ENCODE measurements around the gene NACC2. TPM values are rescaled to one million over a fixed set of nuclear protein-coding genes. Genes with fewer than 3 reads are reported as not detected.

Gene NACC2
- total and polyA plus RNA-seq, 2 donors (not counting 3 experiments of a cell fraction or from before 2014, with no cell fraction given): 15.8 to 27.1 TPM

DNA sequence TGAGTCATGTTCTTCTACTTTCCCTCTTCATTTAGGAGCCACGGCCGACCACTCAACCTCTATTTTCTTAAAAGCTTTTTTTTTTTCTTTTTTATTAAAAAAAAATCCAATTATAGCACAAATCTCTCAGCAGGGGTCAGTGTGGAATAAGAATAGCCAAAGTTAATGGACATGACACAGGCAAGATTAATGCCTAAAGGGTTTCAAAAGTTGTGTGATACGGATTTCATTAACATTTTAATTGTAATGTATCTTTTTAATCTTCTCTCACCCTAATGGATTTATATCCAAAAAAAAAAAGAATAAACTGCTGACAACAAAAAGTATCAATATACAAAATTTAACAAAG, 5.4 kb downstream of the NACC2 start:
- TF ChIP-seq POLR2A (IDR thresholded peaks at IDR 0.05; ENCODE audit: low read depth, low read length) (no peak), GATA2 (IDR thresholded peaks at IDR 0.05; ENCODE audit: insufficient read depth, insufficient read length, low read depth, low read length) (no peak), JUN (IDR thresholded peaks at IDR 0.05; ENCODE audit: borderline replicate concordance, insufficient read depth, insufficient read length, low read depth) (no peak), FOS (IDR thresholded peaks at IDR 0.05; ENCODE audit: borderline replicate concordance, insufficient read depth, low read length) (no peak), MYC (IDR thresholded peaks at IDR 0.05; ENCODE audit: low read depth, low read length) (no peak)
- TF ChIP-seq, protein P1, sequence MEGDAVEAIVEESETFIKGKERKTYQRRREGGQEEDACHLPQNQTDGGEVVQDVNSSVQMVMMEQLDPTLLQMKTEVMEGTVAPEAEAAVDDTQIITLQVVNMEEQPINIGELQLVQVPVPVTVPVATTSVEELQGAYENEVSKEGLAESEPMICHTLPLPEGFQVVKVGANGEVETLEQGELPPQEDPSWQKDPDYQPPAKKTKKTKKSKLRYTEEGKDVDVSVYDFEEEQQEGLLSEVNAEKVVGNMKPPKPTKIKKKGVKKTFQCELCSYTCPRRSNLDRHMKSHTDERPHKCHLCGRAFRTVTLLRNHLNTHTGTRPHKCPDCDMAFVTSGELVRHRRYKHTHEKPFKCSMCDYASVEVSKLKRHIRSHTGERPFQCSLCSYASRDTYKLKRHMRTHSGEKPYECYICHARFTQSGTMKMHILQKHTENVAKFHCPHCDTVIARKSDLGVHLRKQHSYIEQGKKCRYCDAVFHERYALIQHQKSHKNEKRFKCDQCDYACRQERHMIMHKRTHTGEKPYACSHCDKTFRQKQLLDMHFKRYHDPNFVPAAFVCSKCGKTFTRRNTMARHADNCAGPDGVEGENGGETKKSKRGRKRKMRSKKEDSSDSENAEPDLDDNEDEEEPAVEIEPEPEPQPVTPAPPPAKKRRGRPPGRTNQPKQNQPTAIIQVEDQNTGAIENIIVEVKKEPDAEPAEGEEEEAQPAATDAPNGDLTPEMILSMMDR (IDR thresholded peaks at IDR 0.05; ENCODE audit: extremely low read depth in 1 of 2, insufficient read depth in 1 of 2, low read depth in 1 of 2, low read length in 2 of 2): peak in 1 of 2 donors; percentile 22
- TF ChIP-seq, protein P2, sequence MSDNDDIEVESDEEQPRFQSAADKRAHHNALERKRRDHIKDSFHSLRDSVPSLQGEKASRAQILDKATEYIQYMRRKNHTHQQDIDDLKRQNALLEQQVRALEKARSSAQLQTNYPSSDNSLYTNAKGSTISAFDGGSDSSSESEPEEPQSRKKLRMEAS (IDR thresholded peaks at IDR 0.05; ENCODE audit: insufficient read depth, insufficient read length): no peak
- ChIA-PET POLR2A (interaction anchor here (1.1 kb wide), 1 partner anchor 20 kb away, joined by 6 read pairs; no protein-coding TSS in a partner anchor), CTCF (interaction anchor here (0.6 to 4.4 kb wide), 33 partner anchors 10 to 177 kb away, joined by 3 to 148 read pairs (median 5); partner anchors contain the start of genes TMEM250 and UBAC1)
- H3K79me2 ChIP-seq (ENCODE audit: control insufficient read depth, insufficient read depth, low read length): peaks cover 93% of the 10 kb centered on the region
- H3K9me3 ChIP-seq (replicated peaks; ENCODE audit: control insufficient read depth, insufficient read depth, low read length): no peaks in the 10 kb centered on the region
- dilution Hi-C loops (cut with MboI; ENCODE audit: extremely low pct_ligation_motif_present, low sequenced_read_pairs): no loop called here
- intact Hi-C loops (cut with micrococcal nuclease): loop anchor here (1.0 to 5.0 kb wide), 4 partner anchors 29 to 1647 kb away; partner anchors contain the start of gene TMEM250
- H3K4me3 ChIP-seq (replicated peaks in 1 of 3; ENCODE audit: insufficient read depth in 1 of 3, low read depth in 1 of 3, low read length in 3 of 3): no peak overlapping the region
- H3K9me1 ChIP-seq (replicated peaks; ENCODE audit: control insufficient read depth, extremely low read depth, insufficient read depth, low read length): no peaks in the 10 kb centered on the region
- H3K27me3 ChIP-seq (ENCODE audit: control insufficient read depth in 2 of 2, insufficient read depth in 2 of 2, low read length in 2 of 2): no peaks in the 10 kb centered on the region
- no peaks in the 10 kb centered on the region for H4K20me1 ChIP-seq (replicated peaks; ENCODE audit: control insufficient read depth, extremely low read depth, insufficient read depth, low read length)
- H3K27ac ChIP-seq (ENCODE audit: insufficient read depth, low read depth, low read length): no peak overlapping the region
- no peaks in the 10 kb centered on the region for H3K36me3 ChIP-seq (ENCODE audit: control insufficient read depth in 2 of 2, extremely low read depth in 1 of 2, insufficient read depth in 2 of 2, low read length in 2 of 2)
- H3K4me2 ChIP-seq (ENCODE audit: insufficient read depth, low read length): no peak overlapping the region
- DNase-seq (ENCODE audit: low read depth, low spot score) (peak; percentile 53), FAIRE-seq (peak; percentile 74)
- peaks cover 22% of the 10 kb centered on the region for H3K4me1 ChIP-seq (ENCODE audit: control insufficient read depth, extremely low read depth, insufficient read depth, low read length)
- BruUV-seq (replicated peaks): no TSS peak
- no peak overlapping the region for H3K9ac ChIP-seq (replicated peaks; ENCODE audit: extremely low read depth, insufficient read depth, low read length)
- no peak overlapping the region for H2AFZ ChIP-seq (ENCODE audit: low read depth, low read length)
